ENCODE measurements around the gene DLG2. TPM values are rescaled to one million over a fixed set of nuclear protein-coding genes. Genes with fewer than 3 reads are reported as not detected.

DLG2 gene
- total and polyA plus RNA-seq, 9 of the 15 experiments (the other 6 are each of a cell fraction or from before 2014, with no cell fraction given) = 0.52 to 1.6 (median 0.95) TPM

DNA sequence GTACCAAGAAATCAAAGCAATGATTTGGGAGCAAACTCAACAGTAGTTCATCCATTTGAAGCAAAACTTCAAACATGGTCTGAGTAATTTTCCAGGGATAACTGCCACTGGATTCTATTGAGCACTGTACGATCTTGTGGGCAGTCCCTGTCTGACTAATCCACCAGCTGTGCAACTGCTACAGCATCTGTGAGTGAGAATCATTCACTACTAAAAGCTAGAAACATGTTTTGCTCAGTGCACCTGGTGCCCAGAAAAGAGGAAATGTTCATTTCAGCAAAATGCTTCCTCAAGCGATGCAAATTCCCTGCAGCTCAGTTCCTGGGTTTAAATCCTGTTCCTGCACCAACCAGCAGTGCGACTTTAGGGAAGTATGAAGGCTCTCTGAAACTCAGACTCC, 1077.9 kb downstream of the DLG2 start:
- no peaks in the 10 kb centered on the region for H4K20me1 ChIP-seq (replicated peaks; ENCODE audit: control insufficient read depth, insufficient read depth, low read length)
- H3K9ac ChIP-seq (ENCODE audit: insufficient read depth in 1 of 2, low read depth in 2 of 2, low read length in 2 of 2) = no peak overlapping the region
- H3K27ac ChIP-seq (ENCODE audit: extremely low read depth, low read depth, low read length) = no peak overlapping the region
- FAIRE-seq (no peak), DNase-seq (ENCODE audit: extremely low read depth in 1 of 4, low spot score in 3 of 4) (no peak), ATAC-seq (no peak)
- intact Hi-C loops (cut with micrococcal nuclease) = no loop called here
- no peaks in the 10 kb centered on the region for H3K79me2 ChIP-seq (ENCODE audit: control insufficient read depth, insufficient read depth, low read length)
- no peaks in the 10 kb centered on the region for H3K9me3 ChIP-seq (replicated peaks; ENCODE audit: control insufficient read depth, insufficient read depth, low read depth, low read length)
- 3% methylated on average over 3 of the region's 3 CpGs for WGBS (ENCODE audit: insufficient coverage, low coverage, missing lambda C conversion rate)
- no peak overlapping the region for H3K4me3 ChIP-seq
- no peaks in the 10 kb centered on the region for H3K4me1 ChIP-seq (replicated peaks in 1 of 2; ENCODE audit: control insufficient read depth in 2 of 2, insufficient read depth in 2 of 2, low read length in 2 of 2)
- H3K27me3 ChIP-seq (ENCODE audit: control insufficient read depth in 2 of 2, insufficient read depth in 2 of 2, low read length in 2 of 2) = no peaks in the 10 kb centered on the region
- ChIA-PET POLR2A (no interaction called here), CTCF (ENCODE audit: low intra/inter-chr PET ratio) (no interaction called here)
- no TSS peak for BruUV-seq (replicated peaks)
- no peak overlapping the region for H2AFZ ChIP-seq (ENCODE audit: low read depth, low read length)
- H3K4me2 ChIP-seq (ENCODE audit: insufficient read depth, low read length) = no peak overlapping the region
- no peaks in the 10 kb centered on the region for H3K36me3 ChIP-seq (ENCODE audit: control insufficient read depth, insufficient read depth, low read length)
- in situ Hi-C loops (cut with MboI) = no loop called here
- H3K9me1 ChIP-seq (ENCODE audit: control insufficient read depth, insufficient read depth, low read length) = no peaks in the 10 kb centered on the region
- TF ChIP-seq, protein P1, sequence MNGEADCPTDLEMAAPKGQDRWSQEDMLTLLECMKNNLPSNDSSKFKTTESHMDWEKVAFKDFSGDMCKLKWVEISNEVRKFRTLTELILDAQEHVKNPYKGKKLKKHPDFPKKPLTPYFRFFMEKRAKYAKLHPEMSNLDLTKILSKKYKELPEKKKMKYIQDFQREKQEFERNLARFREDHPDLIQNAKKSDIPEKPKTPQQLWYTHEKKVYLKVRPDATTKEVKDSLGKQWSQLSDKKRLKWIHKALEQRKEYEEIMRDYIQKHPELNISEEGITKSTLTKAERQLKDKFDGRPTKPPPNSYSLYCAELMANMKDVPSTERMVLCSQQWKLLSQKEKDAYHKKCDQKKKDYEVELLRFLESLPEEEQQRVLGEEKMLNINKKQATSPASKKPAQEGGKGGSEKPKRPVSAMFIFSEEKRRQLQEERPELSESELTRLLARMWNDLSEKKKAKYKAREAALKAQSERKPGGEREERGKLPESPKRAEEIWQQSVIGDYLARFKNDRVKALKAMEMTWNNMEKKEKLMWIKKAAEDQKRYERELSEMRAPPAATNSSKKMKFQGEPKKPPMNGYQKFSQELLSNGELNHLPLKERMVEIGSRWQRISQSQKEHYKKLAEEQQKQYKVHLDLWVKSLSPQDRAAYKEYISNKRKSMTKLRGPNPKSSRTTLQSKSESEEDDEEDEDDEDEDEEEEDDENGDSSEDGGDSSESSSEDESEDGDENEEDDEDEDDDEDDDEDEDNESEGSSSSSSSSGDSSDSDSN (IDR thresholded peaks at IDR 0.05; ENCODE audit: borderline replicate concordance in 1 of 2, low read depth in 2 of 2, low read length in 2 of 2) = no peak
- TF ChIP-seq GABPB2 (CRISPR knock-in tag; conservative IDR thresholded peaks at IDR 0.05) = no peak
- TF ChIP-seq RFX5 (IDR thresholded peaks at IDR 0.05; ENCODE audit: low read depth, low read length) = no peak
- no peak for TF ChIP-seq CHCHD3 (CRISPR knock-in tag; IDR thresholded peaks at IDR 0.05)
- TF ChIP-seq TEAD4 (IDR thresholded peaks at IDR 0.05; ENCODE audit: low read length) = no peak
- no peak for TF ChIP-seq TEAD4 (CRISPR knock-in tag; IDR thresholded peaks at IDR 0.05; ENCODE audit: borderline replicate concordance)
- TF ChIP-seq USF2 (CRISPR knock-in tag; IDR thresholded peaks at IDR 0.05) = no peak
- TF ChIP-seq XRCC4 (IDR thresholded peaks at IDR 0.05; ENCODE audit: extremely low read depth, insufficient read depth, insufficient read length) = no peak
- no peak for TF ChIP-seq NCOA2 (IDR thresholded peaks at IDR 0.05; ENCODE audit: partially characterized antibody in 2 of 2)
- TF ChIP-seq PHB2 (IDR thresholded peaks at IDR 0.05; ENCODE audit: low read depth) = no peak
- TF ChIP-seq KLF1 (tag; IDR thresholded peaks at IDR 0.05) = no peak
- no peak for TF ChIP-seq PPARD (CRISPR knock-in tag; IDR thresholded peaks at IDR 0.05)
- no peak for TF ChIP-seq SAFB (IDR thresholded peaks at IDR 0.05; ENCODE audit: borderline replicate concordance, low read depth, low read length)
- TF ChIP-seq, protein P2, sequence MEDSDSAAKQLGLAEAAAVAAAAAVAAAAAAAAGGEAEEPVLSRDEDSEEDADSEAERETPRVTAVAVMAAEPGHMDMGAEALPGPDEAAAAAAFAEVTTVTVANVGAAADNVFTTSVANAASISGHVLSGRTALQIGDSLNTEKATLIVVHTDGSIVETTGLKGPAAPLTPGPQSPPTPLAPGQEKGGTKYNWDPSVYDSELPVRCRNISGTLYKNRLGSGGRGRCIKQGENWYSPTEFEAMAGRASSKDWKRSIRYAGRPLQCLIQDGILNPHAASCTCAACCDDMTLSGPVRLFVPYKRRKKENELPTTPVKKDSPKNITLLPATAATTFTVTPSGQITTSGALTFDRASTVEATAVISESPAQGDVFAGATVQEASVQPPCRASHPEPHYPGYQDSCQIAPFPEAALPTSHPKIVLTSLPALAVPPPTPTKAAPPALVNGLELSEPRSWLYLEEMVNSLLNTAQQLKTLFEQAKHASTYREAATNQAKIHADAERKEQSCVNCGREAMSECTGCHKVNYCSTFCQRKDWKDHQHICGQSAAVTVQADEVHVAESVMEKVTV (CRISPR knock-in tag; IDR thresholded peaks at IDR 0.05) = no peak
- TF ChIP-seq NR2F6 (CRISPR knock-in tag; IDR thresholded peaks at IDR 0.05) = no peak
- TF ChIP-seq, protein P3, sequence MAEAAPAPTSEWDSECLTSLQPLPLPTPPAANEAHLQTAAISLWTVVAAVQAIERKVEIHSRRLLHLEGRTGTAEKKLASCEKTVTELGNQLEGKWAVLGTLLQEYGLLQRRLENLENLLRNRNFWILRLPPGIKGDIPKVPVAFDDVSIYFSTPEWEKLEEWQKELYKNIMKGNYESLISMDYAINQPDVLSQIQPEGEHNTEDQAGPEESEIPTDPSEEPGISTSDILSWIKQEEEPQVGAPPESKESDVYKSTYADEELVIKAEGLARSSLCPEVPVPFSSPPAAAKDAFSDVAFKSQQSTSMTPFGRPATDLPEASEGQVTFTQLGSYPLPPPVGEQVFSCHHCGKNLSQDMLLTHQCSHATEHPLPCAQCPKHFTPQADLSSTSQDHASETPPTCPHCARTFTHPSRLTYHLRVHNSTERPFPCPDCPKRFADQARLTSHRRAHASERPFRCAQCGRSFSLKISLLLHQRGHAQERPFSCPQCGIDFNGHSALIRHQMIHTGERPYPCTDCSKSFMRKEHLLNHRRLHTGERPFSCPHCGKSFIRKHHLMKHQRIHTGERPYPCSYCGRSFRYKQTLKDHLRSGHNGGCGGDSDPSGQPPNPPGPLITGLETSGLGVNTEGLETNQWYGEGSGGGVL (CRISPR knock-in tag; IDR thresholded peaks at IDR 0.05) = no peak
- no peak for TF ChIP-seq TEAD2 (tag; IDR thresholded peaks at IDR 0.05)

All from K562 (cell line).